CD4-positive, alpha-beta T cell (primary cell): ENCODE data around the gene NKTR. TPM values are rescaled to one million over a fixed set of nuclear protein-coding genes. Genes with fewer than 3 reads are reported as not detected.

Source experiments
- ATAC-seq: fragments of 200-7000 bp; cut with Tn5 transposase; one replicate; pipeline ENCODE4 v1.10.0; 2022; ENCODE audit warnings: mild to moderate bottlenecking; ENCODE audit not compliant: poor library complexity
- CTCF ChIA-PET: fragments of 350-600 bp; sonication (Branson Sonifier 250); formaldehyde crosslinking; loops from one replicate; lab custom pipeline; 2021; ENCODE audit warnings: antibody characterized with exemption, inconsistent platforms; lab: Charles Lee
- POLR2A ChIA-PET: fragments of 350-600 bp; sonication (Branson Sonifier 250); formaldehyde crosslinking; loops from one replicate; lab custom pipeline; 2021; ENCODE audit warnings: antibody characterized with exemption, inconsistent platforms; lab: Charles Lee
- DNase-seq, 14 experiments: peaks; one replicate each; pipeline ENCODE4 v3.0.0-alpha.2; 2013 to 2020; ENCODE audit warnings: mixed read lengths in 2 of 14
- H3K27ac ChIP-seq, 2 donors: one replicate each; pipeline versions ENCODE4 v1.5.1 to v1.7.0; 2013; ENCODE audit warnings: low read length in 2 of 2, low read depth in 1 of 2, mild to moderate bottlenecking in 1 of 2
- H3K27me3 ChIP-seq, 2 experiments: 1 replicate in 1 of 2; 2 replicates in 1 of 2; pipeline versions ENCODE4 v1.6.1 to v1.7.0; 2013; ENCODE audit warnings: low read length in 2 of 2, control low read depth in 1 of 2, mild to moderate bottlenecking in 1 of 2, moderate library complexity in 1 of 2; ENCODE audit not compliant: insufficient read depth in 2 of 2, control insufficient read depth in 1 of 2
- H3K36me3 ChIP-seq: one replicate; pipeline ENCODE4 v1.6.1; 2013; ENCODE audit warnings: low read length, control low read depth; ENCODE audit not compliant: insufficient read depth
- H3K4me1 ChIP-seq: one replicate; pipeline ENCODE4 v1.6.1; 2013; ENCODE audit warnings: low read length, control low read depth; ENCODE audit not compliant: insufficient read depth
- H3K4me3 ChIP-seq: one replicate; pipeline ENCODE4 v1.5.1; 2013; ENCODE audit warnings: mild to moderate bottlenecking, low read length, moderate library complexity
- H3K9me3 ChIP-seq, 2 experiments: 1 replicate in 1 of 2; 2 replicates in 1 of 2; pipeline versions ENCODE4 v1.6.1 to v1.7.0; 2013; ENCODE audit warnings: low read length in 2 of 2, mild to moderate bottlenecking in 2 of 2, control low read depth in 1 of 2, moderate library complexity in 1 of 2; ENCODE audit not compliant: control insufficient read depth in 1 of 2, insufficient read depth in 1 of 2
- H3K27ac Mint-ChIP-seq: one replicate; pipeline ENCODE4 v1.8.0; 2020; ENCODE audit warnings: mixed read lengths
- H3K27me3 Mint-ChIP-seq: one replicate; pipeline ENCODE4 v1.8.0; 2021; ENCODE audit warnings: mixed read lengths
- H3K36me3 Mint-ChIP-seq: one replicate; pipeline ENCODE4 v1.8.0; 2021; ENCODE audit warnings: low read depth, mixed read lengths
- H3K4me1 Mint-ChIP-seq: one replicate; pipeline ENCODE4 v1.8.0; 2021; ENCODE audit warnings: low read depth, mixed read lengths
- H3K4me3 Mint-ChIP-seq: one replicate; pipeline ENCODE4 v1.8.0; 2020; ENCODE audit warnings: mild to moderate bottlenecking, mixed read lengths
- H3K9me3 Mint-ChIP-seq: one replicate; pipeline ENCODE4 v1.8.0; 2020; ENCODE audit warnings: mixed read lengths
- CTCF ChIP-seq: fragments of 200-600 bp; IDR thresholded peaks from one replicate; pipeline ENCODE4 v1.8.0; 2022; ENCODE audit warnings: antibody characterized with exemption, mild to moderate bottlenecking
- intact Hi-C, 2 experiments: fragments of 100-400 bp; cut with DNase I in 1 of 2; cut with micrococcal nuclease in 1 of 2; formaldehyde crosslinking; loops; one replicate each; pipeline versions ENCODE4 v1.15.1 to v1.9.0; 2023 to 2025; cut with DNase I, micrococcal nuclease
- total RNA-seq, 174 experiments: library from RNA in 2 of 174; stranded (reverse) in 2 of 174; gene quantifications; one replicate each; pipeline ENCODE4 v1.2.3 and lab custom pipeline; 2021 to 2026

The NKTR gene
- total RNA-seq, 2 experiments from 2014 or later: 236 to 249 TPM

DNA sequence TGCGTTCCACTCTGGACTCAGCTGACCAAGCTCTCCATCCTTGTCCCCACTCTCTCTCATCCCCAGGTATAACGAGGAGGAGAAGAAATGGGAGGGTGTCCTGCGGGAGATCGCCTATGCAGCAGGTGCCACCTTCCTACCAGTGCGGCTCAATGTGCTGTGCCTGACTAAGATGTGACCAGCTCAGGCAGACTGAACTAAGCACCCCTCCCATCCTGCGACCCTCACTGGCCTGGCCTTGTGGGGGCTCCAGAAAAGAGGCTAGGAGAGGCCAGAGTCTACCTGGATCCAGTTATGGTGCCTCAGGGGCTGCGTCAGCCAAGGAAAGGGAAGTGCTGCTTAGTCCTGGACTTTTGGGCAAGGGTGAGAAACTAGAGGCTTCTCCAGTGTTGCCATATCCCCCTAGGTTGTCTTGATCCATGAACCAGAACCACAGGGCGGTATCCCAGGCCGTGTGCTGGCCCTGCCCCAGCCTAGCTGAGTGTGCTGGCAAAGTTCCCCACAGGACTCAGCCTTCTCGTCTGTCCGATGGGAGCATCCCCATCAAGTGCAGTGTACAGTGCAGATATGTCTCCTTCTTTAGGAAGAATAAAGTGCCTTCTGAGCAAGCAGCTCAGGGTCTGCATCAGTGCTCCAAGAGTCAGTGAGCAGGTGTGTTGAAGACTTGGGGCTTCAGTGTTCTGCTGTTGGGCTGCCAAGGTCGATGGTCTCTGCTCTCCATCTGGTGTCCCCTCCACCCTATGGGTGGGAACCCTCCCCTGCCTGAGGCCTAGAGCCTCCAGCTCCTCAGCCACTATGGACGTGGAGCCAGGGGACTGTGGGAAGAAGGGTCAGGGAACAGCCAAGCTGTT, 91.6 kb downstream of the NKTR start:
- no peak for TF ChIP-seq CTCF
- no peaks in the 10 kb centered on the region for H3K9me3 Mint-ChIP-seq
- H3K36me3 Mint-ChIP-seq: no peaks in the 10 kb centered on the region
- H3K36me3 ChIP-seq: no peaks in the 10 kb centered on the region
- CTCF ChIA-PET: no interaction called here
- H3K9me3 ChIP-seq: no peaks in the 10 kb centered on the region
- no peak overlapping the region for H3K27ac ChIP-seq
- no peaks in the 10 kb centered on the region for H3K4me1 Mint-ChIP-seq
- POLR2A ChIA-PET: no interaction called here
- peaks cover 0 to 6% of the 10 kb centered on the region in 2 experiments for H3K27me3 ChIP-seq
- peak in 1 of 14 experiments; percentile 22 for DNase-seq
- no peak for ATAC-seq
- H3K4me3 Mint-ChIP-seq: no peak overlapping the region
- intact Hi-C loops: no loop called here
- H3K27ac Mint-ChIP-seq: no peak overlapping the region
- peaks cover 14% of the 10 kb centered on the region for H3K27me3 Mint-ChIP-seq
- no peak overlapping the region for H3K4me3 ChIP-seq
- no peaks in the 10 kb centered on the region for H3K4me1 ChIP-seq

DNA sequence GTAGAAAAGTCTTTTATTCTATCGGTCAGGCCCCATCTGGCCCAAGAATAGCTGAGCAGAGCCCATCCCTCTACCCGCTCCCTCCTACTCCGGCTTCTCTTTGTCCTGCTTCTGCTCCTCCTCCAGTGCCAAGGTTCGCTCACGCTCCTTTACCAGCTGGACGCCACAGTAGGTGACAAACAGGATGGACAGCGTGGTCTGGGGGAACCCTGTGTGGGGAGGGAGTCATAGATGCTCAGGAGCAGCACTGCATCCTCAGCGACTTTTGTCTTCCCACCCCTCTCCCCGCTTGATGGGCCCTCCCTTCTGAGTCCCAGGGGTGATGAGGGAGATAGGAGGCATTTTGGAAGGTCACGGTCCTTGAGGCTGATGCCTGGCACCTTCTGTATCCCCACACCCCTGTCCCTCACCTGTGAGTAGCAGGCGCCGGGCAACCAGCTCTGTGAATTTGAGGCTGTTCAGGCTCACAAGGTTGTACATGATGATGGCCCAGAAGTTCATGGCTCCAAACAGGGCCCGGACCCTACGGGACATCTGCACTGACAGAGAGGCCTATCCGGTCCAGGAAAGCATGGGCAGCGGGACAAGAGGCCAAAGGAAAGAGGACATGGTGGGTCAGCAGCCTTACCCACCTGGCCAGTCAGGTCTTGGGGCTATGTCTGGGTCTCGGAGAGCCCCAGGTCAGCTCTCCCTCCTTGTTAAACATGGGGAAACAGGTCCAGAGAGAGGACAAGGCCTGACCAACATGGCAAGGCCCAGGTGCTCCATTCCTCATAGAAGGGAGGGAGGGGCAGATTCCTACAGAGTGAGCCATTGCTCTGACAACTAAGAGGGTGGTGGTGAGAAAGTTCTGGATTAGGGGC, 92.4 kb downstream of the NKTR start:
- H3K4me3 ChIP-seq: no peak overlapping the region
- no peak overlapping the region for H3K4me3 Mint-ChIP-seq
- H3K27me3 ChIP-seq: peaks cover 0 to 6% of the 10 kb centered on the region in 2 experiments
- DNase-seq (peak in 1 of 14 experiments; percentile 27), ATAC-seq (no peak)
- H3K4me1 Mint-ChIP-seq: no peaks in the 10 kb centered on the region
- H3K36me3 ChIP-seq: no peaks in the 10 kb centered on the region
- H3K27ac Mint-ChIP-seq: no peak overlapping the region
- peaks cover 9% of the 10 kb centered on the region for H3K27me3 Mint-ChIP-seq
- no peak overlapping the region for H3K27ac ChIP-seq
- POLR2A ChIA-PET: no interaction called here
- no peaks in the 10 kb centered on the region for H3K4me1 ChIP-seq
- no peak for TF ChIP-seq CTCF
- no peaks in the 10 kb centered on the region for H3K36me3 Mint-ChIP-seq
- H3K9me3 ChIP-seq: no peaks in the 10 kb centered on the region
- intact Hi-C loops: no loop called here
- CTCF ChIA-PET: no interaction called here
- no peaks in the 10 kb centered on the region for H3K9me3 Mint-ChIP-seq

GRCh38 chr3:42693530-42693930, 93.0 kb downstream of the NKTR start:
- H3K27ac ChIP-seq: no peak overlapping the region
- H3K36me3 Mint-ChIP-seq: no peaks in the 10 kb centered on the region
- ATAC-seq: no peak
- H3K27me3 Mint-ChIP-seq: peaks cover 9% of the 10 kb centered on the region
- H3K4me3 Mint-ChIP-seq: no peak overlapping the region
- no peaks in the 10 kb centered on the region for H3K36me3 ChIP-seq
- H3K4me3 ChIP-seq: no peak overlapping the region
- ChIA-PET CTCF (no interaction called here), POLR2A (no interaction called here)
- no peak for DNase-seq
- H3K27me3 ChIP-seq: peaks cover 0 to 6% of the 10 kb centered on the region in 2 experiments
- TF ChIP-seq CTCF: no peak
- no peaks in the 10 kb centered on the region for H3K9me3 ChIP-seq
- no peaks in the 10 kb centered on the region for H3K9me3 Mint-ChIP-seq
- no peaks in the 10 kb centered on the region for H3K4me1 Mint-ChIP-seq
- peaks cover 1% of the 10 kb centered on the region for H3K4me1 ChIP-seq
- no peak overlapping the region for H3K27ac Mint-ChIP-seq
- intact Hi-C loops: no loop called here
